MM.1S (cell line): Measurements from ENCODE around the gene SNX24.
"Not testable (repeated sequence)": the region's sequence is repeated elsewhere in the genome, so short reads cannot be mapped to it uniquely, and the experiment has no call there.

Source experiments
- DNase-seq: peaks from one replicate; pipeline ENCODE4 v3.0.0-alpha.2; 2015
- H2AFZ ChIP-seq: fragments of 300-600 bp; sonication (generic); 2 replicates; pipeline ENCODE4 v1.6.0; 2016; ENCODE audit warnings: antibody characterized with exemption, low read length
- H3F3A ChIP-seq: fragments of 300-600 bp; sonication (generic); 2 replicates; pipeline ENCODE4 v1.6.1; 2016; ENCODE audit warnings: mild to moderate bottlenecking, antibody characterized with exemption, low read length, moderate library complexity, mixed read lengths; ENCODE audit not compliant: insufficient read depth
- H3K27ac ChIP-seq: fragments of 300-600 bp; sonication (generic); 2 replicates; pipeline ENCODE4 v1.5.1; 2016; ENCODE audit warnings: mild to moderate bottlenecking, low read length
- H3K27me3 ChIP-seq: fragments of 300-600 bp; sonication (generic); replicated peaks from 2 replicates; pipeline ENCODE4 v1.6.0; 2016; ENCODE audit warnings: low read length; ENCODE audit not compliant: insufficient read depth
- H3K36me3 ChIP-seq: fragments of 300-600 bp; sonication (generic); replicated peaks from 2 replicates; pipeline ENCODE4 v1.6.1; 2016; ENCODE audit warnings: mild to moderate bottlenecking, low read length, mixed read lengths; ENCODE audit not compliant: insufficient read depth
- H3K4me1 ChIP-seq: fragments of 300-600 bp; sonication (generic); 2 replicates; pipeline ENCODE4 v1.6.1; 2016; ENCODE audit warnings: low read length, mixed read lengths
- H3K4me2 ChIP-seq: fragments of 300-600 bp; sonication (generic); 2 replicates; pipeline ENCODE4 v1.6.0; 2016; ENCODE audit warnings: low read depth, low read length
- H3K4me3 ChIP-seq: fragments of 300-600 bp; sonication (generic); 2 replicates; pipeline ENCODE4 v1.5.1; 2016; ENCODE audit warnings: low read length, mixed read lengths
- H3K79me2 ChIP-seq: fragments of 300-600 bp; sonication (generic); 2 replicates; pipeline ENCODE4 v1.6.1; 2016; ENCODE audit warnings: mixed run types, low read length, mixed read lengths
- H3K9ac ChIP-seq: fragments of 300-600 bp; sonication (generic); 2 replicates; pipeline ENCODE4 v1.6.1; 2016; ENCODE audit warnings: low read length, mixed read lengths
- H3K9me2 ChIP-seq: fragments of 300-600 bp; sonication (generic); replicated peaks from 2 replicates; pipeline ENCODE4 v1.6.1; 2016; ENCODE audit warnings: mild to moderate bottlenecking, low read length, mixed read lengths; ENCODE audit not compliant: insufficient read depth
- H3K9me3 ChIP-seq: fragments of 300-600 bp; sonication (generic); replicated peaks from 2 replicates; pipeline ENCODE4 v1.6.1; 2016; ENCODE audit warnings: mild to moderate bottlenecking, low read length, mixed read lengths; ENCODE audit not compliant: insufficient read depth
- H4K20me1 ChIP-seq: fragments of 300-600 bp; sonication (generic); 2 replicates; pipeline ENCODE4 v1.6.1; 2016; ENCODE audit warnings: mild to moderate bottlenecking, low read length, moderate library complexity, mixed read lengths; ENCODE audit not compliant: insufficient read depth
- EZH2 ChIP-seq: fragments of 300-600 bp; sonication (generic); optimal IDR thresholded peaks from 2 replicates; pipeline ENCODE3; 2017; ENCODE audit warnings: low read depth, mild to moderate bottlenecking, antibody characterized with exemption, low read length, mixed read lengths
- EZH2phosphoT487 ChIP-seq: fragments of 300-600 bp; sonication (generic); IDR thresholded peaks from 2 replicates; pipeline ENCODE4 v1.6.1; 2018; ENCODE audit warnings: antibody characterized with exemption, low read length
- TF ChIP-seq, protein P1 (sequence below): fragments of 300-600 bp; sonication (generic); IDR thresholded peaks from 2 replicates; pipeline ENCODE4 v1.5.1; 2016; ENCODE audit warnings: antibody characterized with exemption, low read length, mixed read lengths

Gene SNX24

DNA sequence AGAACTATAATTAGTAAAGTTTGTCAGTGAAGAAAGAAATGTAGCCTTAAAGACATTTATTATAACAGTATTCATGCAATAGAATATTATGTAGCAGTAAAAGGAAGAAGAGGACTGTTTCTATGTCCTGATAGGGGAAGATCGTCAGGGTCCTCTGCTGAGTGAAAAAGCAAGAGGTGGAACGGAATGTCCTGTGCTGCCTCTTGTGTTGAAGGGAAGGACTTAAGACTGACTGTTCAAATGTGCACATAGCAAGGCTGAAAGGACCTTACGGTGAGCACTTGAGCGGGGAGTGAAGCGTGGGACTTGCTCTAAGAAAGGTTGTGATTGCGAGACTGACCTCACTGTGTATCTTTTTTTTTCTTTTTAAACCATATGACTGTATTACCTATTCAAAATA is 63.2 kb downstream of the SNX24 start:
- no peaks in the 10 kb centered on the region for H3K27me3 ChIP-seq
- no peaks in the 10 kb centered on the region for H3K79me2 ChIP-seq
- H4K20me1 ChIP-seq = no peaks in the 10 kb centered on the region
- H3K9ac ChIP-seq = no peak overlapping the region
- no peaks in the 10 kb centered on the region for H3K9me2 ChIP-seq
- H3K4me2 ChIP-seq = no peak overlapping the region
- no peak overlapping the region for H3K4me3 ChIP-seq
- no peak overlapping the region for H2AFZ ChIP-seq
- TF ChIP-seq EZH2 (no peak), EZH2phosphoT487 (no peak)
- TF ChIP-seq, protein P1, sequence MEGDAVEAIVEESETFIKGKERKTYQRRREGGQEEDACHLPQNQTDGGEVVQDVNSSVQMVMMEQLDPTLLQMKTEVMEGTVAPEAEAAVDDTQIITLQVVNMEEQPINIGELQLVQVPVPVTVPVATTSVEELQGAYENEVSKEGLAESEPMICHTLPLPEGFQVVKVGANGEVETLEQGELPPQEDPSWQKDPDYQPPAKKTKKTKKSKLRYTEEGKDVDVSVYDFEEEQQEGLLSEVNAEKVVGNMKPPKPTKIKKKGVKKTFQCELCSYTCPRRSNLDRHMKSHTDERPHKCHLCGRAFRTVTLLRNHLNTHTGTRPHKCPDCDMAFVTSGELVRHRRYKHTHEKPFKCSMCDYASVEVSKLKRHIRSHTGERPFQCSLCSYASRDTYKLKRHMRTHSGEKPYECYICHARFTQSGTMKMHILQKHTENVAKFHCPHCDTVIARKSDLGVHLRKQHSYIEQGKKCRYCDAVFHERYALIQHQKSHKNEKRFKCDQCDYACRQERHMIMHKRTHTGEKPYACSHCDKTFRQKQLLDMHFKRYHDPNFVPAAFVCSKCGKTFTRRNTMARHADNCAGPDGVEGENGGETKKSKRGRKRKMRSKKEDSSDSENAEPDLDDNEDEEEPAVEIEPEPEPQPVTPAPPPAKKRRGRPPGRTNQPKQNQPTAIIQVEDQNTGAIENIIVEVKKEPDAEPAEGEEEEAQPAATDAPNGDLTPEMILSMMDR = no peak
- H3K4me1 ChIP-seq = no peaks in the 10 kb centered on the region
- DNase-seq = no peak
- no peak overlapping the region for H3K27ac ChIP-seq
- H3K9me3 ChIP-seq = no peaks in the 10 kb centered on the region
- no peaks in the 10 kb centered on the region for H3F3A ChIP-seq
- no peaks in the 10 kb centered on the region for H3K36me3 ChIP-seq

DNA sequence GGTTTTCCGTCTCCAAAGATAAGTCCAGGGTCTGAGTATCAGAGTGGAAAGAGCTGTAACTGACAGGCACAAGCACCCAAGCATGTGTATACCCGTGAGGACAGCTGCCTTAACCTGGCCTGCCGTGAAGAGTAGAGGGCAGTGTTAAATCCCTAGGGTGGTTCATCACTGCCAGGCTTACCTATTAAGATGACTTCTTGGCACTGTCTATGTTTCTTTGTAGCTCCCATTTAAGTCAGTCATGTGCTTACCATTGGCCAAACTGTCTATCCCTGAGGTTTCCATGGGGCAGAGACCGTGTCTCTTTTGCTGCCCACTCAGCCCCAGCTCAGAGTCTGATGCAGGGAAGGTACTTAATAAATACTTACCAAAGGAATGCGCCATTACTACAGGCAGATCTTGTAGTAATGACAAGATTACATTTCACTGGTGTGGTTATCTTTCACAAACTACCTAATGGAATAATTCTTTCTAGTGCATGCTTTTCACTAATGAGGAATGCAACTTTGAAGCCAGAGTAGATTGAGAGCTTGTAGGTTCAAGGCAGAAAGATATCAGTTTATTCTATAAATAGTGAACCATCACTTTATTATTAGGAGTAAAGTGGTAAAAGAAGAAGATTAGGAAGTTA is 64.2 kb downstream of the SNX24 start:
- H3K4me2 ChIP-seq = no peak overlapping the region

GRCh38 chr5:122913436-122913835 is 68.0 kb downstream of the SNX24 start:
- H3F3A ChIP-seq, H3K9ac ChIP-seq, H2AFZ ChIP-seq, H3K79me2 ChIP-seq, H3K27ac ChIP-seq, H3K36me3 ChIP-seq, H4K20me1 ChIP-seq, DNase-seq, H3K4me3 ChIP-seq, H3K27me3 ChIP-seq, H3K4me1 ChIP-seq, H3K9me3 ChIP-seq, H3K4me2 ChIP-seq, H3K9me2 ChIP-seq: not testable (repeated sequence)

More for the DNA sequence above, 64.2 kb downstream of the SNX24 start:
- H3K27ac ChIP-seq = no peak overlapping the region
- H3K4me1 ChIP-seq = no peaks in the 10 kb centered on the region
- H3K9ac ChIP-seq = no peak overlapping the region
- no peaks in the 10 kb centered on the region for H3K79me2 ChIP-seq
- H4K20me1 ChIP-seq = no peaks in the 10 kb centered on the region
- H3K36me3 ChIP-seq = no peaks in the 10 kb centered on the region
- no peak for DNase-seq
- H3K9me2 ChIP-seq = no peaks in the 10 kb centered on the region
- no peak overlapping the region for H3K4me3 ChIP-seq
- no peak overlapping the region for H2AFZ ChIP-seq
- no peaks in the 10 kb centered on the region for H3K27me3 ChIP-seq
- TF ChIP-seq, protein P1 = no peak
- no peak for TF ChIP-seq EZH2
- no peak for TF ChIP-seq EZH2phosphoT487
- no peaks in the 10 kb centered on the region for H3K9me3 ChIP-seq
- no peaks in the 10 kb centered on the region for H3F3A ChIP-seq

- Histone ChIP-seq H3K4me1 (no peaks in the 10 kb centered on the region), H3K9me3 (no peaks in the 10 kb centered on the region), H3K4me2 (no peak overlapping the region), H3K27me3 (no peaks in the 10 kb centered on the region), H4K20me1 (no peaks in the 10 kb centered on the region), H3K9ac (no peak overlapping the region), H3K79me2 (no peaks in the 10 kb centered on the region), H2AFZ (no peak overlapping the region), H3K4me3 (no peak overlapping the region), H3K27ac (no peak overlapping the region), H3K36me3 (no peaks in the 10 kb centered on the region), H3K9me2 (no peaks in the 10 kb centered on the region), H3F3A (no peaks in the 10 kb centered on the region)
- TF ChIP-seq EZH2 (no peak), EZH2phosphoT487 (no peak)
- TF ChIP-seq, protein P1 = no peak
- DNase-seq = no peak
Observed at GRCh38 chr5:122915717-122916461, 70.5 kb downstream of the SNX24 start.
